HG02884 (cell line): ENCODE measurements around the gene SLC38A3.

ENCODE experiments used
- ATAC-seq: cut with Tn5 transposase; IDR thresholded peaks from one replicate; pipeline ENCODE4 v1.9.1; 2021; ENCODE audit warnings: mild to moderate bottlenecking, moderate library complexity; ENCODE audit not compliant: unreplicated experiment

Gene SLC38A3

DNA sequence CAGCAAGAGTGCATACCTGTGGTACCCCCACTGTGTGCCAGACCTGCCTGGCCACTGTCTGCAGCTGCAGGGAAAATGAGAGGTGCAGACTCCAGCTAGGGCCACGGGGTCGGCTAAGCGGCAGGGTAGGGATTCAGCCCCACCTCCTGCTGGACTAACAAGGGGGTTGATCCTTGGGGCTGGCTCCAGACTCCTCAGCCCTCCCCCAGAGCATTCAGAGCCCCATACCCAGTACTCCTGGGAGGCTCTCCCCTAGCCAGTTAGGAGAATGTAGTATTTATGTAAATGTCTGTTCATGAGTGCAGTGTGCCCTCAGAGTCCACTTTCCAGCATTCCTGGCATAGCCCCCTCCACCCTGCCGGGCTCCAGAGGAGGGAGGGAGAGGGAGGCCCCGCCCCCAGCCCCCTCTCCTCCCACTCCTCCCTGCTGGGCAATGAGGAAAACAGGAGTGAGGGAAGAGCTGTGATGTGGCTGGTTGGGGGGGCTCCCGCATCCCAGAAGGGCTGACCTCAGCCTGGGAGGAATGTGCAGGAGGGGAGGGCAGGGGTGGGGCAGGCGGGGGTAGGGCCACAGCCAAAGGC is 59.4 kb downstream of the SLC38A3 start:
- no peak for ATAC-seq

DNA sequence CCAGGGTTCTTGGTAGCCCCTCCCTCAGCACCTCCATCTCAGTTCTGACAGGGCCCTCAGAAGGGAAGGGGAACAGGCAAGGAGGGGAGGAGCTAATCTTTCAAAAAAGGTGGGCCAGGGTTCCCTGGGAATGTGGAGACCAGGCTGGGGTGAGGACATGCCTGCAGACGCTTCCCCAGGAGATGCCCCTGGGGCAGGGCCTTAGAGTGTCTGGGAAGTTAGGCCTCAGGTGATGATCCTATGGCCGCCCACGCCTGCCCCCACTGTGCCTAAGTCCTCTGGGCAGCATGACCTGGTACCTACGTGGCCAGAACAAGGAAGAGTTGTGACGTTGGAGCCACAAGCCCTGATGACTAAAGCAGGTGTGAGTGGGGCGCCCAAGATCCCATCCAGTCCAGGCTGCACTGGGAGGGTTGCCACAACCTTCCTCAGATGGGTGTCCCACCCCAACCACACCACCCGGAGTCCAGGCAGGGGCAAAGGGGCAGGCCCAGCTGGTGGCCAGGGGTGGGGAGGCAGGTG is 60.0 kb downstream of the SLC38A3 start:
- ATAC-seq = no peak

DNA sequence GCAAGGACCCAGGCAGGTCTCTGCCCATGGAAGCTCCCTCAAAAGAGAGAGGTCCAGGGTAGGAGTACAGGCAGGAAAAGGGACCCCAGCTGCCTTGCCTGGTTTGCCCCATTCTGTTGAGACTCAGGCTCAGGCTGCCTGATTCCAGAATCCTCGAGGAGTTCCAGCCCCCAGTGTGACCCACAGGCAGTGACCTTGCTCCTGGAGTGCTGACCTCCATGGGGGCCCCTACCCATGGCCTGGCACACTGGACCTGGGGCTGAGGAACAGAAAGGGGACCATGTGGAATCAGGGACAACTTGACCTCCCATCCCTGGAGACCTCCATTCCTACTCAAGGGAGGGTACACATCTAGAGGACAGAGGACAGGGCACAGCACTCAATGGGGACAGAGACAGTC is 60.5 kb downstream of the SLC38A3 start:
- ATAC-seq = no peak

DNA sequence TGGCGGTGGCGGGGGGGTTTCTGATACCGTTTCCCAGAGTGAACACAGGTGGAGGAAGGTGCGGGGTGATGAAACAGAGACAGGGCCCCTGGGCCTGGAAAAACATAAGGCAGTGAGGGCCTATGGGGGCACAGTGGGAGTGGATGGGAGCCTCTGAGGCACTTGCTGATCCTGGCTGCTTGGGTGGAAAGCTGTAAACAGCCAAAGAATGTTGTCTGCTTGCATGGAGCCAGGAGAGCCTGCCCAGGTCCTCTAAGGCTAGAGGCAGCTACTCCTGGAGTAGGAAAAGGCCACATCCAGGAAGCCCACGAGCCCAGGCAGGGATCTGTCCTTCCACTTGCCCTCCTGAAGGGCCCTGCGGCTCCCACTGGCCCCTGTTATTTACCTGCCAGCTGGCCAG is 60.9 kb downstream of the SLC38A3 start:
- no peak for ATAC-seq

DNA sequence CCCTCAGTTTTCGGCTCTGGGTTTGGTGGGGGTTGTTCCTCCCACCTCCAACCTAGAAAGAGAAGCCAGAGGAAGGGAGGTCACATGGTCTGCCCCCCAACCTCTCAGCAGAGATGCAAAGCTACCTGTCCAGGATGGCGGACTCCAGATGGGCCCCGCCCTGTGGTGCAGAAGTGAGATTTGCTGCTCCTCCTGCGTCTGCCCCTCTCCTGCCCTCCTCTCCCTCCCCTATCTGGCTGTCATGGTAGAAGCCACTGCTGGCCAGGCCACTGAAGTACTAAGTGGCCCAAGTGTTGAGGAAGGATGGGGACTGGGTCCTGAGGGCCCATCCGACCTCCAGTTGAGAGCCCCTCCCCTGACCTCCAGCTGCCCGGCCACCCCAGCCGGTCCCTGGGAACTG is 61.8 kb downstream of the SLC38A3 start:
- ATAC-seq = no peak

DNA sequence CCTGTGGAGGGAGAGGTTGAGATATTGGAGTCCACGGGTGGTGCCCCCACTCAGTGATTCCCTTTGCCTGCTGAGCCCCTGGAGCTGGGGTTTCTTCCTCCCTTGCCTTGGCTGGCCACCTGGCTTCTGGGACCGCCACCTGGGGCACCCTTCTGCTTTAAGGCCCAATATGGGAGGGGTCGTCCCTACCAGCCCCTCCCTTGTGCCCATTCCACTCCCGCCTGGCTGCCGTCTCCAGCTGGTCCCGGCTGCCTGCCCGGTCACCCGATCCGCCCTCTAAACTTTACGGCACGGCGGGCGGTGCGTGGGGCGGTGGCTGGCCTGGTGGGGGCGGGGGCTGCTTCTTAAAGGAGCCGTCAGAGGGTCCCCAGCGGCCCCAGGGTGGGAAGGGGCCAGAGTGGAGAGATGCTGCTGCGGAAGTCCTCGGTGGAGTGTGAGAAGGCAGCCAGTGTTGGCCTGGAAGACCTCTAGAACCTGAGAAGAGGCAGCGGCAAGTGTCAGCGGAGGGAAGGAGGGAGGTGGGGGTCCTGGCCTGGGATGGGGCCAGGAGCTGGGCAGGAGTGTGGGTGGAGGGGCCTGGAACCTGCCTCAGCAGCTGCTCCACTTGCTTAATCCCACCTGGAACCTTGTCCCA is 62.3 kb downstream of the SLC38A3 start:
- ATAC-seq = no peak

DNA sequence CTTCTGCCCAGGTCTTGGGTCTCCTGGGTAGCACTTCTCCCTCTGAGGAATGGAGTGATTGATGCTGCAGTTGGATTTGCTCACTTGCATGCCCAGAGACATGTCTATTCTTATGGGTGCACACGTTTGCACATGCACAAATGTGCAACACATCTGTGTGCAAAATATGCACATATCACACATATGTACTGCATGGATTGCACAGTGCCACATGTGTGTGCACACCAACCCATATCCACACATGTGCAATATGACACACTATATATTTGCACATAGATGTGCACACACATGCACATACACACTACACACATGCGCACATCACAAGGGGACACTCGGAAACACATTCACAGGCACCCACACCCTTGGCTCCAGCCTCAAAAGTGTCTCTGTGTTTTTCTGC is 63.2 kb downstream of the SLC38A3 start:
- no peak for ATAC-seq

DNA sequence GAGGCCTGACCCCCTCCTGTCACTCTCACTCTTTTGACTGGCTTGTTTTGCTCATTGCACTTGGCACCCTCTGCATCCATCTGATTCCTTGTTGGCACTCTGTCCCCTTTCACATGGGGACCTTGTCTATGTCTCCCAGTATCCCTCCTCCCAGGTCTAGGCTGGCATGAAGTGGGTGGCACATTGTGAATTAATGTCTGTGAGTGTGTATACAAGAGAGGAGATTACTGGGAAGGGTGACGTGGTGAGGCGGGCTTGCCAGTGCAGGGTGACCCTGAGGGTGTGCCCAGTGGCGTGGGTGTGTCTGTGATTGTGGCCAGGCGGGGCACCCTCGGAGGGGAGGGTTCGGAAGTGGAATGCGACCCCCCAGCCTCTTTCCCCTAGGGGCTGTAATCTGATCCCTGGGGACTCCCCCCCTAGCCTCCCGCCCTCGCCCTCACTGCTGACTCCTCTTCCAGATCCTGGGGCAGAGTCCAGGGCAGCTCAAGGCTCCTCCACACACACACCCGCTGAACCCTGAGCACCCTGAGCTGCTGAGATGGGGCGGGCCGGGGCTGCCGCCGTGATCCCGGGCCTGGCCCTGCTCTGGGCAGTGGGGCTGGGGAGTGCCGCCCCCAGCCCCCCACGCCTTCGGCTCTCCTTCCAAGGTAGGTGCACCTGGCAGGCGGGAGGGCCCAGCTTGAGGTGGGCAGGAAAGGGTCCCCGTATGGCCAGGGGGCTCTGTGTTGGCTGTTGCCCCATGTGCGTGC is 63.8 kb downstream of the SLC38A3 start, which contains the start of gene SEMA3B:
TSS of gene SEMA3B (plus strand) at position 445 of the 749 bp plus-strand sequence. CDS start at position 539, 94 bp downstream.
- ATAC-seq = no peak

DNA sequence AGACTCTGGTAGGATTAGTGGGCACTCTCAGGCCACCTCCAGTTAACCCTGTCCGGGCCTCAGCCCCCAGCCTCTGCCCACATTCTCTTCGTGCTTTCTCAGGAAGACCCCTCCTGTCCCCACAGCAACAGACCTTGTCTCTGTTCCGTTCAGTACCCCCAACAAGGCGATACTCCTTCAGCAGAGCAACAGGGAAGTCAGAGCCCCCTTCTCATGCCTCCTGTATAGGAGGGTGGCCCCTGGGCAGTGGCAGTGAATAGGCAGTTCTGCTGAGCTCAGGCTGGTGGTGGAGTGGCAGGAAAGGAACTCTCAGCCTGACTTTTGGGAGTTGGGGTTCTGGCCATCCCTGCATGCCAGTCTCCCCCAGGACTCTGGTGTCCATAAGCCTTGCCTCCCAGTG is 64.4 kb downstream of the SLC38A3 start:
- ATAC-seq = no peak

DNA sequence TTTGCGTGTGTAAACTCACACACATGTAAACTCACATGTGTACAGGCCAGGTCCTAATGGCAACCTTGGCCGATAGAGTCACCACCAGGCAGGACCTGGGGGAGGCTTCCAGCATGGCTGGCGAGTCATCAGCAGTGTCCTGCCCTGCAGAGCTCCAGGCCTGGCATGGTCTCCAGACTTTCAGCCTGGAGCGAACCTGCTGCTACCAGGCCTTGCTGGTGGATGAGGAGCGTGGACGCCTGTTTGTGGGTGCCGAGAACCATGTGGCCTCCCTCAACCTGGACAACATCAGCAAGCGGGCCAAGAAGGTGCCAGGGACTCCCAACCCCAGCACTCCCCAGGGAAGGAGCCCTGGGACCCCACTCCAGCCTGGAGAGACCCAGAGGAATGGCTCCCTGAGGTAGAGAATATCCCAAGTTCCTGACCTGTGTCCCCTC is 64.9 kb downstream of the SLC38A3 start:
- no peak for ATAC-seq

DNA sequence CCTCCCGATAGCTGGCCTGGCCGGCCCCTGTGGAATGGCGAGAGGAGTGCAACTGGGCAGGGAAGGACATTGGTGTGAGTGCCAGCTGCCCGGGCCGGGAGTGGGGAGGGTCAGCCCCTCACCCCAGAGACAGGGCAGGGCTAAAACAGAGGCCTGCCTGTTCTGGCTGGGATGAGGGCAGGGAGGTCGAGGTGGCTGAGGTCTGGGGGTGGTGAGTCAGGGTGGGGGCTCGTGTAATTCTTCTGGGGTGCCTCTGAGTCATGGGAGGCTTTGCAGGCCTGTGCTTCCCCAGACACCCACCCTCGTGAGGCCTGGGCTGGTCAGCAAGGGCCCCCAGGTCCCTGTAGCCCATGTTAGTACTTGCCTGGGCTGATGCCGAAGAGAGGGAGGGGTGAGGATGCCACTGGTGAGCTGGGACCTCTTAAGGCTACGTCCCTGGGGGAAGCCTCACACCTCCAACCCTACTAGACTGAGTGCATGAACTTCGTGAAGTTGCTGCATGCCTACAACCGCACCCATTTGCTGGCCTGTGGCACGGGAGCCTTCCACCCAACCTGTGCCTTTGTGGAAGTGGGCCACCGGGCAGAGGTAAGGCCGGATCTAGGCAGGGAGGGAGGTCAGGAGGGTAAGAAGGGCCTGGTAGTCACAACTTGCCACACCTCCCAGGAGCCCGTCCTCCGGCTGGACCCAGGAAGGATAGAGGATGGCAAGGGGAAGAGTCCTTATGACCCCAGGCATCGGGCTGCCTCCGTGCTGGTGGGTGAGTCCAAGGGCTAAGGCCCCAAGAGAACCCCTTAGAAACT is 65.6 kb downstream of the SLC38A3 start:
- ATAC-seq = no peak
